Bone marrow (tissue), 2 donors: ENCODE results near the gene UGT2B7.
"Not testable (repeated sequence)": the region's sequence is repeated elsewhere in the genome, so short reads cannot be mapped to it uniquely, and the experiment has no call there.

Experiments
- DNase-seq, 2 donors: peaks; one replicate each; lab custom pipeline; 2025; lab: John Stamatoyannopoulos, UW

Gene UGT2B7

GRCh38 chr4:69088473-69088872 lies 7.8 kb upstream of the UGT2B7 start:
- no peak for DNase-seq

- no peak for DNase-seq
Observed at GRCh38 chr4:69089388-69089787, 6.9 kb upstream of the UGT2B7 start.

DNA sequence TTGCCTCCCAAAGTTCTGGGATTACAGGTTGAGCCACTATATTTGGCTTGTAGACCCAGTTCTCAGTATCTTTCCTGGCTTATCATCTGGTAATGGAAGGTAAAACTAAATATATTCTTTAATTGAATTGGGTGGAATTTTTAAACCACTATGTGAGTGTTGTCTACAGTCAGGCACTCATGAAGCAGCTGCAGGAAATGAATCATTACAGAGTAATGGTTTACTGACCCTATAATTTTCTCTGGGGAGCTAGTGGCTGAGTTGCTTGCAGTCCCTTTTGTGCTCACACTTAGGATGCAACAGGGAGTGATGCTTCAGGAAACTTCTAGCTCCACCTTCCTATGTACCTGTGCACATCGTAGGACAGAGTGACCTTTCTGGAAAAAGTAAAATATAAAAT lies 4.1 kb upstream of the UGT2B7 start:
- no peak for DNase-seq

DNA sequence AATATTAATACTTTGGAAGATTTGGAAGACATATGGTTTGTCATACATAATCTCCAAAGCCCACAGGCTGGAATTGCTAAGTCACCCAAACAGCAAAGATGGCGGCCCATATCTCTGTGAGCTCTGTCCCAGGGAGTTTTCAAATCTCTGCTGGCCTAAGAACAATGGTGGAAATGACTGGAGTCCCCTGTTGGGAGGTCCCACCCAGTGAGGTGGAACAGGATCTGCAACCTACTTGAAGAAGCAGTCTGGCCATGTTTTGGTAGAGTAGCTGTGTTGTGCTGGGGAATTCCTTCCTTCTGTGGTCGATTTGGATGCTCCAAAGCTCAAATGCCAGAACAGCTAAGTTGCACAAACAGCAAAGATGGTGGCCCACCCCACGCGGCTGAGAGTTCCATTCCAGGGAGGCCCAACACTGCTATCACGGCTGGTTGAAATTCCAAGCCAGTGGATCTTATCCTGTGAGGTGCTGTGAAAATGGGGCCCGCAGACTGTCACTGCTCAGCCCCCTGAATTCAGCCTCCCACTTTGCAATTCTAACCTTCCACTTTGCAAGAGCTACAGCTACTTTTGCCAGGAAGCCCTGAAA lies 3.2 kb upstream of the UGT2B7 start:
- no peak for DNase-seq

DNA sequence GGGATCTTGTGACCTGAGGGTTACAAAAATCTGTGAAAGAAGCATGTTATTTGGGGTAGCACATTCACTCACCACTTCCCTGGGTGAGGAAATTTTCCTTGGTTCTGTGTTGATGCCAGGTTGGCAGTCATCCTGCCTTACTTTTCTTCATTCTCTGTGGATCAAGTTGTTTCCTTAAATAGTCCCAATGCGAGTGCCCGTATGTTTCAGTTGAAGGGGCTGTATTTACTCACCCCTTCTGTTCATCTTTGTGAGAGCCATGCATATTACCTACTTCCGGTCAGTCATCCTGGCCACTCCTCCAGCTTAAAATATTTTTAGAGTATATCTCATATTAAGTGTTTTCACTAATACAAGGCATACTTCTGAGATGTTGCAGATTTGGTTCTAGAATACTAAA lies 2.6 kb upstream of the UGT2B7 start:
- no peak for DNase-seq

GRCh38 chr4:69095301-69095731 lies 958 bp upstream of the UGT2B7 start:
- DNase-seq: peak in 1 of 2 donors; percentile 49

- no peak for DNase-seq
Observed at GRCh38 chr4:69096810-69097209, 536 bp downstream of the UGT2B7 start.

DNA sequence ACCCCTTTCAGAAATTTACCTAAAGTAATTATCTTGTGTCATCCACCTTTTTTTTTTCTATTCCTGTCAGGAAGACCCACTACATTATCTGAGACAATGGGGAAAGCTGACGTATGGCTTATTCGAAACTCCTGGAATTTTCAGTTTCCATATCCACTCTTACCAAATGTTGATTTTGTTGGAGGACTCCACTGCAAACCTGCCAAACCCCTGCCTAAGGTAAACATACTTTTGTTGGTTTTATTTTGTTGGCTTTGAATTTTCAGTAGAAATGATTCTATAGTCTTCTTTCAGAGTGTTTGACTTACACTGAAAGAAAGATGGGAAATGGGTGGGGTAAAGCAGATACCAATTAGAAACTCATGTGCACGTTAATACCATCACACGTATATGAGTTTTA lies 2.2 kb downstream of the UGT2B7 start:
- DNase-seq: no peak

- DNase-seq: no peak
Observed at GRCh38 chr4:69099910-69100309, 3.6 kb downstream of the UGT2B7 start.

DNA sequence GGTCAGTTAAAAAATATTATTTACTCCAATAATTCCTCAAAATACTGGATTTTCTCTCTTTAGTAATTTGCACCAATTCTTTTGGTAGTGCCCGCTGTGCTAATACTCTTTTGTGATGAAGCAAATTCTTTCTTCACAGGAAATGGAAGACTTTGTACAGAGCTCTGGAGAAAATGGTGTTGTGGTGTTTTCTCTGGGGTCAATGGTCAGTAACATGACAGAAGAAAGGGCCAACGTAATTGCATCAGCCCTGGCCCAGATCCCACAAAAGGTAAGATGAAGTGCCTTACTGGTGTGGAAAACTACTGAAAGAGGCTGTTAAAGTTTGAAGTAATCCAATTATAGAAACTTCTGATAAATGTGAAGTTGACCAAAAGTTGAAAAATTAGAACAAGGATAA lies 6.4 kb downstream of the UGT2B7 start:
- DNase-seq: not testable (repeated sequence)

DNA sequence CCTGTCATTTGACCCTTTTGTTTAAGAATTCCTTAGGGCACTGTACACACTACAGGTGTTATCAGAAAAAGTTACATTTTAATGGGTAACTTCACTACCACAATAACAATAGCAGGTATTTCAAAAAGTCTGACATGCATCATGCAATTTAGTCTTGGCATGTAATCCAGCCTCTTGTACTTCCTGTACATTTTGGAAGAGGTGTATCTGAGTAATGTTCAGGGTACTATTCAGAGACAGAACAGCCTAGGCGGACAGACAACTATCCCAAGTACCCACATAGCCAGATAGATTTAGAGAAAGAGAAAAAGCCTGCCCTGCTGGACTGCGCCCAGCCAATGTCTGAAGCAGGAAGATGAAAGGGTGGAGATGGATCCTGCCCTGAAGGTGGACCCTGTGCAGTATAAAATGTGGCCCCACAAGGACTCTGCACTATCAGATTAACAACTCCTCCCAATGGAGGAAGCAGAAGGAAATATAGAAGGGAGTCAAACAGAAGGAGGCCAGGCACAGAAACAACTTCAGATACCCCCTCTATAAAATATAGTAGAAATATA lies 8.5 kb downstream of the UGT2B7 start:
- no peak for DNase-seq

GRCh38 chr4:69115151-69115850 lies 19.0 kb downstream of the UGT2B7 start:
- DNase-seq: not testable (repeated sequence)

DNA sequence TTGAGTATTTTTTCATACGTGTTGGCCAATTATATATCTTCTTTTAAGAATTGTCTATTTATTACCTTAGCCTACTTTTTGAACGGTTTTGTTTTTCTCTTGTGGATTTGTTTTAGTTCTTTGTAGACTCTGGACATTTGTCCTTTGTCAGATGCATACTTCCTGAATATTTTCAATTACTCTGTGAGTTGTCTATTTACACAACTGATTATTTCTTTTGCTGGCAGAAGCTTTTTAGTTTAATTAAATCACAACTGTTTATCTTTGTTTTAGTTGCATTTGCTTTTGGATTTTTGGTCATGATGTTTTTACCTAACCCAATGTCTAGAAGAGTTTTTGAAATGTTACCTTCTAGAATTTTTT lies 19.6 kb downstream of the UGT2B7 start:
- DNase-seq: no peak

- DNase-seq: no peak
Observed at GRCh38 chr4:69116645-69117321, 20.5 kb downstream of the UGT2B7 start.

DNA sequence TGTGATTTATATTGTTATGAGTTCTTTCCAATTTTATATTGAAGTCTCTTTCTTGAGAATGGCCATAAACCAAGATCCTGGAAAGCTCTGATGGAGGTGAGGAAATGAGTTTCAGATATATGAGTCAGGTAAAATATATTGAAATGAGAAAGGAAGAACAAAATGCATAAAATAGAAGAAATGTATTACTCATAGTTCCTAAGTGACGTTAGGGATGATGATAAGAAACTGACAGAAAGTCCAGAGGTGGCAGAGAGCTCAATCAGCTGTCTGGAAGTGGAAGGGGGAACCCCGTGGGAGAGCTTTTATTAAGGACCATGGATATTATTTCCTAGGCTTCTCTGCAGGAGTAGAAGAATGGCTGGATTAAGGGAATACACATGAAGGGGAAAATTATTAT lies 24.6 kb downstream of the UGT2B7 start:
- DNase-seq: no peak

DNA sequence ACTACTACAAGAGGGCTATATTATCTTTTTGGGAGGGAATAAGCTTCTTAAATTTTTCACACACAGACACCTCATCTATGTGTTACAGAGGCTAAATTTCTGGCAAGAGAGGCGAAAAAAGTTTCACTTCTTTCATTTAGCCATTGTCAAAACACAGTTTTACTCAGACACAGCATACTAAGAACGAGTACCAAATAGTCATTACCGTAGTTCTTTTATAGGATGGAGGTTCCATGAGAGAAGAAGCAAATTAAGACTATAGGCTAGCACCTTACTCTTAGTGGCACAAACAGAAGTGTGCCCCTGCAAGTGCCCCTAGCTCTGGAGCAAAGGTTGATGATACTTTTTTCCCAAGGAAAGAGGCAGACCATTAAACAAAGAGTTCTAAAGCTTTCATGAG lies 26.2 kb downstream of the UGT2B7 start:
- DNase-seq: no peak

GRCh38 chr4:69124941-69125340 lies 28.7 kb downstream of the UGT2B7 start:
- no peak for DNase-seq

GRCh38 chr4:69126024-69126423 lies 29.8 kb downstream of the UGT2B7 start:
- DNase-seq: no peak

- no peak for DNase-seq
Observed at GRCh38 chr4:69133993-69134392, 37.7 kb downstream of the UGT2B7 start.

DNA sequence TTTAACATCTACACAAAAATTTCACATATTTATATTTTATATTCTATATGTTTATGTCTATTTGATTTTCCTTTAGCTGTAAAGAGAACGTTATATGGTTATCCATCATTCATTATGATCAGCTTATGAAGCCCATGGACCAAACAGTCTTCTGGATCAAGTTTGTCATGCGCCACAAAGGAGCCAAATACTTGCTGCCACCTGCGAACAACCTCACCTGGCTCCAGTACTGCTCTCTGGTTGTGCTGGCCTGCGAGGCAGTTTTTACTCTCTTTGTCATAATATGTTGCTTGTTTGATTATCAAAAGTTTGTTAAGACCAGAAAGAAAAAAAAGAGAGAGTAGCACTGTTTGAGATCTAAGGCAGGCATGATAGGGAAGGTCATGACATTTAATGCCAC lies 38.2 kb downstream of the UGT2B7 start:
- DNase-seq: no peak

GRCh38 chr4:69141320-69141719 lies 45.0 kb downstream of the UGT2B7 start:
- no peak for DNase-seq

DNA sequence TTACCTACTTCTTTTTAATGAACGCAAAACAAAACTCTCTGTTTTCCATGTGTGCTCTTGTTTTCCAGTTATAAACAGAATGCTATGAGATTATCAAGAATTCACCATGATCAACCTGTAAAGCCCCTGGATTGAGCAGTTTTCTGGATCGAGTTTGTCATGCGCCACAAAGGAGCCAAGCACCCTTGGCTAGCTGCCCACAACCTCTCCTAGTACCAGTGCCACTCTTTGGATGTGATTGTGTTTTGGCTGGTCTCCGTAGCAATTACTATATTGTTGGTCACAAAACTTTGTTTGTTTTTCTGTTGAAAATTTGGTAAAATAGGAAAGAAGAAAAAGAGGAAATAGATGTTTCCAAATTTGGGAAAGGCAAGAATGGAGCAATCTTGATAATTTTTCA lies 51.1 kb downstream of the UGT2B7 start:
- no peak for DNase-seq

DNA sequence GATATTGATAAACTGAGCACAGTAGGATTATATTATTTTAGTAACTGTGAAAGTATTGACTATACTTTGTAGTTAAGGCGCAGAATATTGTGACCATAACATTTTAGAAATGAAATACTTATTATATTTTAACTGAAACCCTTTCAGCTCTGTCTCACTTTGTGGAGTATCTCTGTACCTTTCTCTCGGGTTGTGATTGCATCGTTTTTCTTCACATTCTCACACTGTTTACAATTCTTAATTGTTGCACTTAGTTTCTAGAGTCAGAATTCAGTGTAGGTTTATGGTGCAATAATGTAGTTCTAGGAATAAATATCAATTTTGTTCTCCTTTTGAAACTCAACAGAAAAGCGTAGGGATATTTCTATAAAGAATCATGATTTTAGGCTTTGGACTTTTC lies 57.7 kb downstream of the UGT2B7 start:
- no peak for DNase-seq
